ENCODE results near the gene SGSH.
A peak's percentile ranks its signal among the peaks of the same experiment; 100 is the strongest.

SGSH gene

DNA sequence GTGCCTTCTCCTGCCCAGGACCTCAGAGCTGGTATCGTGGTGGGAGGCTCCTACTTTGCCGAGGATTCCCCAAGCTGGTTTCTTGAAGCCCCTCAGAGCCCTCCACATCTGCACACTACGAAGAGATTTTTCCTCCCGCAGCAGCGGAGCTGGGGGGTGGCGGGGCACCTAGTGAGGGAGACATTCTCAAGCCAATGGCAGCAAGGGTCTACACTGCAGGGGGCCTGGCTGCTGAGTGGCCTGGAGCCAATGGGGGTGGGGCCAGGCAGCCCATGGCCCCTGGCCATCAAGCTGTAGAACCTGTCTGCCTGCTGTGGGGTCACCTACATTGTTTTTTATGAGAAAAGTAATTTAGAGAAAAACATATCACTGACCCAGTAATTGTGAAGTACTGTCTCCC lies 5.1 kb upstream of the SGSH start:
- DNase-seq, result no peak

DNA sequence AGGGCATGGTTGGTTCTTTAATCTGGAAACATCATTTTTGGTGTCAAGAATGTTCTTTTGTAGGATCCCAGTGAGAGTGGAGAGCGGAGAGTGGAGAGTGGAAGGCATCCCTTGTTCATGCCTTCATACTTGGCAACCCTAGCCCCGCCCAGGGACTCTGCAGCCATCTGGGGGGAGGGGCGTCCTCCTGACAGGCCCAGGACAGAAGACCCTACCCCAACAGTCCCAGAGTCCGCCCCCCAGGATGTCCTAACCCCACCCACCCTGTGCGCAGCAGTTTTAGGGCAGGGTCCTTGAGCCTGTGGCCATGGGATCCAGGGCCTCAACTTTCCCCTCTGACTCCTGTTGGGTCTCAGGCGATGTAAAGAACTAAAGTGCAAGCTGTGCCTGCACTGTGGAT lies 4.5 kb upstream of the SGSH start:
- no peak for DNase-seq

DNA sequence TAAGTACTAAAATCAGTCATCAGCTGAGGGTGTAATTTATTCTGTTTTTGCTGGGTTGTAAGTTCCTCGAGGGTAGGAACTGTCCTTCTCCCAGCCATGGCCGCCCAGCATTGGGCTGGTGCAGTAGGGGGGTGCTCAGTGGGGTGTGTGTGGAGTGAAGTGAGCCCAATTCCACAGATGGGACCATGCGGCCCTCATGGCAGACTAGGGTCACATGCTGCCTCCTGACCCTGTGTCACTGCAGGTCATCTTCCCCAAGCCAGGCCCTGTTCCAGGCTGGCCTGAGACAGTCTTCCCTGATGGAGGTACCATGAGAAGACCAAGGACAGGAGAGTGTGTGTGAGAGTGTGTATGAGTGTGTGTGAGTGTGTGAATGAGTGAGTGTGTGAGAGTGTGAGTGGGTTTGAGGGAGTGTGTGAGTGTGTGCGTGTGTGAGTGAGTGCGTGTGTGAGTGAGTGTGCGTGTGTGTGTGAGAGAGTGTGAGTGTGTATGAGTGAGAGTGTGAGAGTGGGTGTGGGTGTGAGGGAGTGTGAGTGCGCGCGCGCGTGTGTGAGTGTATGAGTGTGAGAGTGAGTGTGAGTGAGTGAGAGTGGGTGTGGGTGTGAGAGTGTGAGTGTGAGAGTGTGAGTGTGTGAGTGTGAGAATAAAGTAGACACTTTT lies 3.8 kb upstream of the SGSH start:
- no peak for DNase-seq

DNA sequence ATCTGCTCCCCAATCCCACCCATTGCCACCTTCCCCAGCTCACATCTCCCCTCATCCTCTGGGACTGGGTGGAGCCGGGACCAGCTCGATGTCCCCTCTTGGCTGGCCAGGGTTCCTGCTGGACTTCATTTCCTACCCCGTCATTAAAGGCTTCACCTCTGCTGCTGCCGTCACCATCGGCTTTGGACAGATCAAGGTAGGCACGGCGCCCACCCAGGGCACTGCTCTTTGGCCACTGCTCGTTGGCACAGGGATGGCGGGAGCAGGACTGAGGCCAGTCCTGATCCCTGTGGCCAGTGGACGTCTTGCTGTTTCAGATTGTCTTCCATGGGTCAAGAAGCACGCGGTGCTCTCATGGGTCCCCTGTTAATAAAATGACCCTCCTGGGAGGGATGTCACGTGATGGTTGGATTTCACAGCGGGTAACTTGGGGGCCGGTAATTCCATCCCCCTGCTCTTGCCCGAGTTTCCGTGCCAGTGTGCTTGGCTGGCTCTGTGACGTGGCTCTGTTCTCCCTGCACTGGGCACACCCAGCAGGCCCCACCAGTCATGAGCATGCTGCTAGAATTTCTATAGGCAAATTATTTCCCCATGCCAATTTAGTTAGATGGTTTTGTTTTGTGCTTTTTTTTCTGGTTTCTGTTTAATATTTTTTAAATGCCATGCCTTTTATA lies 3.1 kb upstream of the SGSH start:
- DNase-seq, result no peak

DNA sequence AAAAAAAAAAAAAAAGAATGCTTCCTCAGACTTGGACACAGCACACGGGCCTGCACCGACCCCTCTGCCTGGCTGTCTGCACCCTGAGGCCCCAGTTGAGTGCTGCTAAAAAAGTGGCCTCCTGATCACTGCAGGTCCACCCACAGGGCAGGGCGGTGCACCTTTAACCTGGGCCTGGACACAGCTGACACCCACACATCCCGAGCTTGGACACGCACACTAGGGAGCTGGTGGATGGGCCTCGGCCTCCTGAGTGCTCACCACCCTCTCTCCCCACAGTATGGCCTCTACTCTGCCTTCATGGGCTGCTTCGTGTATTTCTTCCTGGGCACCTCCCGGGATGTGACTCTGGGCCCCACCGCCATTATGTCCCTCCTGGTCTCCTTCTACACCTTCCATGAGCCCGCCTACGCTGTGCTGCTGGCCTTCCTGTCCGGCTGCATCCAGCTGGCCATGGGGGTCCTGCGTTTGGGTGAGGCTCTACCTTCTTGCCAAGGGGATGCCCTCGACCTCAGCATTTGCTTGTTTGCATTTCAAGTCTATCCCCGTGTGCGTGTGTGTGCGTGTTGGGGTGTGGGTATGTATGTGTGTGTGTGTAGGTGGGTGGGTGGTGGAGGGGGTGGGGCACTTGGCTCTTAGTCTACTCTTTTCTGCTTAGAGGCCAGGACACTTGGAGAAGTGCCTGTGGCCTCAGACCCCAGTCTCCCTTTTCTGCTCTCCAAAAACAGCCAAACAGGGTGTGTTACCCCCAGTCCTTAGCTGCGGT lies 2.4 kb upstream of the SGSH start:
- no peak for DNase-seq

DNA sequence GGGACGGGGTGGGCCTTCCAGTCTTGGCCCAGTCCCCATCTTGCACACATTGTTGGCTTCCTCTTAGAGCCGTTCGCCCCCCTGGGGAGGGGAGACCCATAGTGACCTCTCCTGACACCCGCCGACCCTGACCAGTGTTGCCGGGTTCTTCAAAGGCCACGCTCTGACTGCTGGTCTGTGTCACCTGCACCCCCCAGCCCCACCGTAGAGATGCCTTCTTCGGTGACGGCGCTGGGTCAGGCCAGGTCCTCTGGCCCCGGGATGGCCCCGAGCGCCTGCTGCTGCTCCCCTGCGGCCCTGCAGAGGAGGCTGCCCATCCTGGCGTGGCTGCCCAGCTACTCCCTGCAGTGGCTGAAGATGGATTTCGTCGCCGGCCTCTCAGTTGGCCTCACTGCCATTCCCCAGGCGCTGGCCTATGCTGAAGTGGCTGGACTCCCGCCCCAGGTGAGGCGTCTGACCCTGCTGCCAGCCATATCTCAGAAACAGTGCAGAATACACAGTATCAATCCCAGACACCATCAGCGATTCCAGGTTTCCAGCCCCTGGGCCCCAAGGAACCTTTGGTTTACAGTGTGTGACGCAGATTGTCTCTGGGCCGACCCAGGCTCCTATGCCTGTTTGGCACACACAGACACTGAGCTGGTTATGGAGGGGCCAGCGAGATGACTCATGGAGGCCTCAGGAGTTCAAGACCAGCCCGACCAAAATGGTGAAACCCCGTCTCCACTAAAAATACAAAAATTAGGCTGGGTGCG lies 1.4 kb upstream of the SGSH start:
- DNase-seq, result no peak

DNA sequence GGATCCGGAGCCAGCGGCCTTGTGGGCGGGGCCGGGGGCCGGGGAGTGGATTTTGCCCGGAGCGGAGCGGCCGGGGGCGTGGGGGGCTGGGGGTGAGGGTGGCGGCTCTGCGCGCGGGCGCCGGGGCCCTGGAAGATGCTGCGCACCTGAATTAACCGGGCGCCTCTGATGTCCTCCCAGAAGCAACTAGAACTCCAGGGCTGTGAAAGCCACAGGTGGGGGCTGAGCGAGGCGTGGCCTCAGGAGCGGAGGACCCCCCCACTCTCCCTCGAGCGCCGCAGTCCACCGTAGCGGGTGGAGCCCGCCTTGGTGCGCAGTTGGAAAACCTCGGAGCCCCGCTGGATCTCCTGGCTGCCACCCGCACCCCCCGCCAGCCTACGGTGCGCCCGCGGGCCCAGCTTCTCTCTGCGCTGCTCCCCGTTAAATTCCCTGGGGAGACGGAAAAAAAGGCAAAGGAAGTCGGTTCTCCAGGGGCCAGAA lies 643 bp upstream of the SGSH start:
- DNase-seq, result peak; percentile 39

DNA sequence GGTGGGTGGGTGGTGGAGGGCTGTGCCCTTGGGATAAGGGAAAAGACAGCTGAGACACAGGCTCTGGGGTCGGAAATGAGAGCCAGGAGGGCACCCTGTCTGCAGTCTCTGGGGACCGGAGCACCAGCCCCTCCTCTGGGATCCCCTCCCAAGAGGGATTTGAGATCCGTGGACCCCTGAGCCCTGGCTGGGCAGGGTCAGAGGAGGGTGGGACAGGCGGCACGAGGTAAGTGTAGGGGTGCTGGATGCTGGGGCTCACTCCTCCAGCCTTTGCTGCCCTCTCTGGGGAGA lies 425 bp downstream of the SGSH start:
- no peak for DNase-seq

DNA sequence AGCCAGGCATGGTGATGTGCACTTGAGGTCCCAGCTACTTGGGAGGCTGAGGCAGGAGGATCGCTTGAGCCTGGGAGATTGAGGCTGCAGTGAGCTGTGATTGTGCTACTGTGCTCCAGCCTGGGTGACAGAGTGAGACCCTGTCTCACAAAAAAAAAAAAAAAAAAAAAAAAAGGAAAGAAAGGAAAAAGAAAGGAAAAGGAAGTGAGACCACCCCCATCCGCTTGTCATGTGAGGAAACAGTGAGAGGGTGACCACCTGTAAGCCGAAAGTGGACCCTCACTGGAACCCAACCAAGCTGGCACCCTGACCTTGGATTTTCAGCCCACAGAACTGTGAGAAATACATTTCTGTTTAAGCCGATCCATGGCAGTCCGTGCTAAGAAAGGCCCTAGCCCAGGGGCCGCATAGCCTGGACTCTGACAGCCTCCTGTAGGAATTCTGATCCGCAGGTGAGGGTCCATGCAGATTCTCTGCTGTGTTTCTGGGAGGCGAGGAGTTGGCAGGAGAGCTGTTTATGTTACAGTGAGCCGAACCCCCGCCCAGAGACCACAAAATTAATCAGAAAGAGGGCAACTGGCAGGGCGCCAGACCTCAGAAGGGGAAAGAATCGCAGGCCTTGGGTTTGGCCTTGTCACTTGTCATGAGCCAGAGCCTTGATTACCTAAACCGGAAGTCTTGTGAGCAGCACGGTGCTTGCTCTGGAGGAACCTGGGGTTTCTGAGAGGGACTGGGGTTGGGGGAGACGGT lies 945 bp downstream of the SGSH start:
- DNase-seq, result peak; percentile 48

DNA sequence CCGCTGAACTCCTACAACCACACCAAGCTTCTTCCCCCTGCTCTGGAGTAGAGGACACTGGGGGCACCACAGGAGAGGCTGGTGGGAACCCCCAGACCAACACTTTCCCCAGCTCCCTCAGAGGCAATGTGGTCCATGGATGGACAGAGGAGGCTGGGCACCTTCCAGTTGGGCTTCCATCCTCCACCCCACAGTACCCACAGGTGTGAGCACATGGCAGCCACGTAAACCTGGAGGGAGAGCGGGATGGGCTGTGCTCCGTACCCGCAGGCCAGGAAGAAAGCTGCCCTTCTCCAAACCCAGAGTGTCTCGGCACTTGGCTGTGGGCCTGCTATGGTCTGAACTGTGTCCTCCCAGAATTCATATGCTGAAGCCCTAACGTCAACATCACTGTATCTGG lies 1.7 kb downstream of the SGSH start:
- DNase-seq, result no peak

DNA sequence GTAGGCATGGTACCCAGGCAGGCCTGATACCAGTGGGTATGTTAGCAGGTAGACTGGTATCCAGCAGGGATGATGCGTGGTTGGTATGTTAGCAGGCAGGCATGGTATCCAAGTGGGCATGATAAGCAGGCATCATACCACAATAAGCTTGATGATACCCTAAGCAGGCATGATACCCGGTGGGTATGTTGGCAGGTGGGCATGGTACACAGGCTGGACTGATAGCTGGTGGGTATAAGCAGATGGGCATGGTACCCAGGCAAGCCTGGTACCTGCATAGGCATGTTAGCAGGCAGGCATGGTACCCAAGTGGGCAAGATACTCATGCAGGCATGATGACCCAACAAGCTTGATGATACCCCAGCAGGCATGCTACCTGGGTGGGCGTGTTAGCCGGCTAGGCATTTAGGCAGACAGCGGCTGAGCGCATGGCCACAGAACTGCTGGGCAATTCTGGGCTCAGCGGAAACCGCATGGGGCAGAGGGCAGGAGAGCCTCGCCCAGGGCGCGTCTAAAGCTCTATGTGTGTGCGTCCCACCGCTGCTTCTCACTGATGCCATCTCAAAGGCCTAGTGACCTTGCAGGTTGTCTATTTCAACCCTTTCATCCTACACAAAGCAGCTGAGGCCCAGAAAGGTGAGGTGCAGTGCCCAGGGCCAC lies 2.3 kb downstream of the SGSH start:
- no peak for DNase-seq

DNA sequence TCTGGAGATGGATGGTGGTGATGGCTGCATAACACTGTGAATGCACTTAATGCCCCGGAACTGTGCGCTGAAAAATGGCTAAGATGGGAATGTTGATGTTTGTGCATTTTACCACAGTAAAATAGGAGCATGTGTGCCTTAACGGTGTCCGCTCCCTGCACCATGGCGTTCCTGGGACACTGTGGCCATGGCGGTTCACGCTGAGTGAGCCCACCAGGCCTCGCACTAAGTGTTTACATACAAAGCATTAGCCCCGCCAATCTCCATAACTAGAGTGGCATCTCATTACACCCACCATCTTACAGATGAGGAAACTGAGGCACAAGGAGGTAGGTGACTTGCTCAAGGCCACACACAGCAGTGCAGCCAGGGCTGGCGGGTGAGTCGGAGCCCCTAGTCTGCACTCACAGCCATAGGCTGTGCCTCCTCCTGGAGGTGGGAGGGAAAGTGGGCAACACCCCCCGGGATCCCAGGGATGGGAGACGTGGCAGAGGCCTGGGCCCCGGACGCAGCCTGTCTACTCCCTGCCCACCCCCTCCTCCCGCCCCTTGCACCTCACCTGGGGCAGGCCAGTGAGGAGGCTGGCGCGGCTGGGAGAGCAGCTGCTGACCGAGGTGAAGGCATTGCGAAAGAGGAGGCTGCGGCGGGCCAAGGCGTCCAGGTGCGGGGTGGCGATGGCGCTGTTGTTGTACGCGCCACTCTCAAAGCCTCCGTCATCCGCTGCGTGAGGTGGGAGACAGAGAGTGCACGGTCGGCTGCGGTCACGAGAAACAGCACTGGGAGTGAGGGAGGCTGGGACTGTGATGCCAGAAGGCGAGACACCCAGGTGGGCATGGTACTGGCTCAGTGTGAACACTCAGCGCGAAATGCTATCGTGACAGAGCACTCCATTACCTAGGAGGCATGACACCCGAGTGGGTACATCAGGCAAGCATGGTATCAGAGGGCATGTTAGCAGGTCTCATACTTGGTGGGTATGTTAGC lies 3.4 kb downstream of the SGSH start:
- DNase-seq, result no peak

DNA sequence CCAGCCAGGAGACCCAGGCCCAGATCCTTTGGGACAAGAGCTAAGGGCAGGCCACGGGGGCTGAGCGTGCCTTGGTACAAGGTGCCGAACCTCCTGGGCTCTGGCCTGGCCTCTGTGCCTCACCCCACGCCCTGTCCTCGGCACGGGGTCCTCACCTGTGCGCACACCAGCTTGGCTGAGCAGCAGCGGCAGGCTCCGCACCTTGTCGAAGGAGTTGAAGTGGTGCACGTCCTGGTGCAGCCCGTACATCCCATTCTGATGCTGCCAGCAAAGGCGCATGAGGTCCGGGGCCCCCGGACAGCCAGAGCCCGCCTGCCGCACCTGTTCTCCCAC lies 5.3 kb downstream of the SGSH start:
- no peak for DNase-seq

DNA sequence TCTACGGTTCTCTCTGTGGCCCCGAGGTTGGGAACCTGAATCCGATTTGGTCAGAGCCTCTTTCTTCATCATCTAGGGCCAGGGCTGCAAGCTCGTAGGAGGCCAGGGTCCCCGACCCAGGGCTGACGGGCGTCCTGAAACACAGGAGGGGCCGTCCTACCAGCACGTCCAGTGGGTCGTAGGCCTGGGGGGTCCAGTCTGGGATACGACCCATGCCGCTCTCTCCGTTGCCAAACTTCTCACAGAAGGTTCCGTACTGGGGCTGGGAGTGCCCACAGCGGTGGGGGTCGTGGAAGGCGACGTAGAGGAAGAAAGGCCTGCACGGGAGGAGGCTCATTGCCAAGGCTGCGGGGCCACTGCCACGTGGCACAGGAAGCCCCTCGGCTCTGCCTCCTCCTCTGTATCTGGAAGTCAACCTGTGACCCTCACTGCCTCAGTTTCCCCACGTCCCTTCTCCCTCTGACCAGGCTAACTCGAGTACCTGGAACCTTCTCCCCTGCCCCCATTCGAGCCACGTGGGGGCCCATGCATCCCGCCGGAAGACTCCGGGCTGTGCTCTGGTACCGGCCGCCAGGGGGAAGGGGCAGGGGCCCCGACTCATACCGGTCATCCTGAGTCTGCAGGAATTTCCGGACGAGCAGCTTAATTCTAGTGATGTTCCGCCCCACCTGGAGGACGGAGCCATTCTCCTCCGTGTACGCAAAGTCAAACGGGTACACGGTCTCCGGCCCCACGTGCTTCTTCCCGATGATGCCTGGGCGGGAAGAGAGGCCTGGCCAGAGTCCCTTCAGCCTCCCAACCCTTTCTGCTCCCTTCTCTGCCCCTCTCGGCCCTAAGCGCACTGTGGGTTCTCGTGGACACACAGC lies 5.9 kb downstream of the SGSH start:
- DNase-seq, result no peak

DNA sequence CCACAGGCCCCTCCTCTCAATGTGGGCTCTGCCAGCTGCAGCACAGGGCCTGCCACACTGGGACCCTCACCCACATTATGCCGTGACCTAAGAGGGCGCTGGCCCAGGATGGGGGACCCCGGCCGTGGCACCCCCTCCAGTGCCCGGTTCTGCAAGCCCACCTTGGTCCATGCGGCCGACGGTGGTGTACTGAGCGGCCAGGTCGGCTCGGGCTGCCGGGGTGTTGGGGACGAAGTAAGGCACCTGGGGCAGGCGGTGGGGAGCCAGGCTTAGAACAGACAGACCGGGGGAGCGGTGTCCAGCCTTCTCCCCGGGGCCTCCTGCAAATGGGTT lies 6.5 kb downstream of the SGSH start:
- no peak for DNase-seq

DNA sequence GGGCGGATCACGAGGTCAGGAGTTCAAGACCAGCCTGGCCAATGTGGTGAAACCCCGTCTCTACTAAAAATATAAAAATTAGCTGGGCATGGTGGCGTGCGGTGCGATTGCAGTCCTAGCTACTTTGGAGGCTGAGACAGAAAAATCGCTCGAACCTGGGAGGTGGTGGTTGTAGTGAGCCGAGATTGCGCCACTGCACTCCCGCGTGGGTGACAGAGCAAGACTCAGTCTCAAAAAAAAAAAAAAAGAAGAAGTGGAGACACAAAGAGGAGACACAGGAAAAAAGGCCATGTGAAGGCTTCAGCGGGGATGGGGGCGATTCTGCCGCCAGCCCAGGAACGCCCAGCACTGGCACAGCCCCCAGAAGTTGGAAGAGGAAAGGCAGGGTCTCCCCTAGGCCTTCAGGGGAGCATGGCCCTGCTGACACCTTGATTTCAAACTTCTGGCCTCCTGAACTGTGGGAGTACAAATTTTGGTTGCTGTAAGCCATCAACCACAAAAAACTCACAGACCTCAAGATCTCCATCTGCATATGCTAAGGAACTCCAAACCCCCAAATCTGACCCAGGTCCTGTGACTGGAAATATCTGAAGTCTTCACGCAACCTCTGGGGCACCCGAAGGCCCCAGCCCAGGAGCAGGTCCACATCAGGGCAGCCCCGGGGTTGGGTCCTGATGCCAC lies 7.0 kb downstream of the SGSH start:
- no peak for DNase-seq

DNA sequence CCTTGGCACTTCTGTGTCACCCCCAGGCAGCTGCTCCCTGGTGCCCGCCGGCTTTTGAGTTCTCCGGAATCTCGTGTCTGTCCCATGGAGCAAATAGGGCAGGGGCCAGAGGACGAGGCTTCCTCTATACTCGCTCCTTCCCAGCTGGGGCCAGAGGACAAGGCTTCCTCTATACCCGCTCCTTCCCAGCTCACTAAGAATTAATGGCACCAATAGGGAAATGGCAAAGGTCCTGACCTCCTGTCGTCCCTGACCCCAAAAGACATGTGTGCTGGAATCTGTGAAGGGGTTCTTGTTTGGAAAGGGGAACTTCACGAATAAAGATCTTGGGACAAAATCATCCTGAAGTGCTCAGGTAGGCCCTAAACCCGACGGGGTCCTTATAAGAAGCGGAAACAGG lies 7.6 kb downstream of the SGSH start:
- no peak for DNase-seq

DNA sequence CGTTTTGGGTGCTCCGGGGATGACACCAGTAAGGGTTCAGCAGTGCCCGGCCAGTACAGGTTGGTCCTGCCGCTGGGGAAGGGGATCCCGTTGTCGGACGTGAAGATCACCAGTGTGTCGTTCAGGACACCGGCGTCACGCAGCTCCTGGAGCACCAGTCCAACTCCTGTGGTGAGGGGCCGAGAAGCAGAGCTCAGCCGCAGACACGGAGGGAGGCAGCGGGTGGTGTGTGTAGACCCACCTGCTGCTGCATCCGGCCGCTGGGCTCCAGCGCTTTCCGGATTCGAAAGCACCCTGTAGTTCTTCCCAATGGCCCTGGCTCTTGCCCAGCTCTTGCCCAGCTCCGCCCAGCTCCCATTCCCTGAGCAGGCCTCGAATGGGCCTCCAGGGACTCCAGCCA lies 8.0 kb downstream of the SGSH start:
- no peak for DNase-seq

DNA sequence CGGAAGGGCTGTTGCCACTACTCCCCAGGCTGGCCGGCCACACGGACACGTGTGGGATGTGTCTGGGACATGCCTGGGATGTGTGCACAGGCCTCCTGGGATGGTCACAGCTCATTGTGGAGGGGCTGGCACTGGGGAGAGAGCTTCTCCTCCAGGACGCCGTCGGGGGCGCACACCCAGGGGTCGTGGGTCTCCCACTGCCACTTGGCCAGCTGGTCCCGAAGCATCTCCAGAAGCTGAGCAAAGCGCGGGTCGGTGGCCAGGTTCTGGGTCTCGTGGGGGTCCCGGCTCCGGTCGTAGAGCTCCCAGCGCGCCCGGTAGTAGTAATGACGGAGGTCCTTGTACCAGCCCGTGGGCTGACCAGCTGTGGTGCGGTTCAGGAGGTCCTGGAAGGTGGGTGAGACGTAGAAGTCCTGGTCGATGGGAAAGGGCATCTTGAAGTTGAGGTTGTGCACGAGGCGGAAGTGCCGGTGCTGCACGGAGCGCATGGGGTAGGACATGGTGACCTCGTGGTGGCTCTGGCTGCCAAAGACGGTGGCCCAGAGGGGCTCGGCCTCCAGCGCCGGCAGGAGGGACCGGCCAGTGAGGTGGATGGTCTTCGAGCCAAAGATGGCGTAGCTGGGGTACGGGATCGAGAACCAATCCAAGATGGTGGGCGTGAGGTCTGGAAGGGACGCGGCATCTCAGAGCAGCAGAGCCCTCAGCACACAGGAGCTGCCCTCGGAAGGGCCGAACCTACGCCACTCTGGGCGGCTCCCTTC lies 9.6 kb downstream of the SGSH start:
- DNase-seq, result no peak

Data from NCI-H345 (cell line).